K562 (cell line): ENCODE results near the gene ETV4. TPM values are rescaled to one million over a fixed set of nuclear protein-coding genes. Genes with fewer than 3 reads are reported as not detected.

Experiments used
- ETV5 ChIP-seq: sonication (generic); formaldehyde crosslinking; IDR thresholded peaks from 2 replicates; pipeline ENCODE4 v1.4.0; 2020; ENCODE audit warnings: low read depth, mild to moderate bottlenecking, missing genetic modification reagents
- FOXJ2 ChIP-seq: fragments of 200-800 bp; sonication (Bioruptor generic); IDR thresholded peaks from 2 replicates; pipeline ENCODE4 v1.6.1; 2016; ENCODE audit warnings: missing genetic modification characterization, missing compliant biosample characterization
- FUS ChIP-seq: fragments of 200-400 bp; formaldehyde crosslinking; optimal IDR thresholded peaks from 2 replicates; pipeline ENCODE3; 2017; ENCODE audit warnings: low read depth, low read length
- GTF2A2 ChIP-seq: IDR thresholded peaks from 2 replicates; pipeline ENCODE4 v1.6.1; 2016; ENCODE audit warnings: mild to moderate bottlenecking, missing genetic modification characterization, missing compliant biosample characterization
- HOXB6 ChIP-seq: fragments of 250-450 bp; sonication (Bioruptor Pico); IDR thresholded peaks from 2 replicates; pipeline ENCODE4 v1.5.1; 2022; ENCODE audit warnings: mild to moderate bottlenecking, borderline replicate concordance
- JUND ChIP-seq, 2 experiments: IDR thresholded peaks; 2 replicates in 1 of 2; 3 replicates in 1 of 2; pipeline ENCODE4 v1.6.1; 2011; ENCODE audit warnings: borderline replicate concordance in 2 of 2, low read depth in 2 of 2, low read length in 2 of 2, improper control_type of control experiment in 1 of 2, missing biosample characterization in 1 of 2, missing genetic modification characterization in 1 of 2, missing genetic modification reagents in 1 of 2
- MAX ChIP-seq: sonication (generic); formaldehyde crosslinking; IDR thresholded peaks from 2 replicates; pipeline ENCODE4 v1.9.0; 2022; ENCODE audit warnings: mild to moderate bottlenecking, missing genetic modification reagents
- MGA ChIP-seq: fragments of 450-650 bp; IDR thresholded peaks from 2 replicates; pipeline ENCODE4 v1.6.1; 2016; ENCODE audit warnings: mild to moderate bottlenecking, moderate library complexity
- PHB ChIP-seq: fragments of 250-450 bp; sonication (Bioruptor Pico); IDR thresholded peaks from 2 replicates; pipeline ENCODE4 v1.5.0; 2021
- PURB ChIP-seq: sonication (generic); formaldehyde crosslinking; IDR thresholded peaks from 2 replicates; pipeline ENCODE4 v1.9.0; 2021; ENCODE audit warnings: low read depth, mild to moderate bottlenecking, missing genetic modification reagents
- SRSF1 ChIP-seq: fragments of 200-400 bp; formaldehyde crosslinking; IDR thresholded peaks from 2 replicates; pipeline ENCODE4 v1.6.1; 2017; ENCODE audit warnings: mild to moderate bottlenecking, low read depth, low read length, moderate library complexity
- XRCC3 ChIP-seq: fragments of 450-650 bp; IDR thresholded peaks from 2 replicates; pipeline ENCODE4 v1.6.1; 2017; ENCODE audit warnings: mild to moderate bottlenecking, moderate library complexity
- ZBTB33 ChIP-seq: sonication (generic); formaldehyde crosslinking; IDR thresholded peaks from 2 replicates; pipeline ENCODE4 v1.8.1; 2023; ENCODE audit warnings: mild to moderate bottlenecking, missing genetic modification reagents
- ZKSCAN8 ChIP-seq: fragments of 200-800 bp; sonication (Bioruptor generic); IDR thresholded peaks from 2 replicates; pipeline ENCODE4 v1.6.1; 2016; ENCODE audit warnings: missing genetic modification characterization, missing compliant biosample characterization
- ZNF175 ChIP-seq: fragments of 200-800 bp; sonication (Bioruptor generic); IDR thresholded peaks from 2 replicates; pipeline ENCODE4 v1.6.1; 2016; ENCODE audit warnings: low read depth, mild to moderate bottlenecking, missing genetic modification characterization, missing compliant biosample characterization
- polyA plus RNA-seq, 8 experiments: library from polyadenylated mRNA; depleted of rRNA in 4 of 8; stranded (reverse) in 5 of 8; unstranded in 3 of 8; fragments of >200 nt; fragmentation: Nextera tagmentation in 2 of 8; fragmentation: Illumina TruSeq in 1 of 8; extraction: Ambion mirVana in 2 of 8; extraction: Trizol in 1 of 8; gene quantifications; 2 replicates each; pipeline versions ENCODE4 v1.2.1 to v1.2.3, GENCODE V29; 2011 to 2014; ENCODE audit warnings: inconsistent platforms in 1 of 8, missing spikeins in 1 of 8
- total RNA-seq, 7 experiments: library from RNA; depleted of rRNA in 6 of 7; stranded (reverse); fragments of >200 nt in 6 of 7; fragmentation: Illumina TruSeq in 2 of 7; extraction: Trizol in 2 of 7; gene quantifications; 2 replicates each; pipeline versions ENCODE4 v1.2.1 to v1.2.3, GENCODE V29; 2011 to 2021; ENCODE audit warnings: low replicate concordance in 1 of 7

Gene ETV4
- total and polyA plus RNA-seq, 9 of the 15 experiments (the other 6 are each of a cell fraction or from before 2014, with no cell fraction given) = 5.5 to 66.3 (median 28.2) TPM

GRCh38 chr17:43556292-43556691 is 10.2 kb upstream of the ETV4 start (continued):
- TF ChIP-seq MGA (peak; percentile 47; the same call in 1 of the 2 replicates), HOXB6 (CRISPR knock-in tag) (no peak), ETV5 (CRISPR knock-in tag) (no peak), JUND (IDR thresholded peaks at IDR 0.05; ENCODE audit: borderline replicate concordance, low read depth, low read length) (peak; percentile 65), JUND (tag; IDR thresholded peaks at IDR 0.05; ENCODE audit: borderline replicate concordance, low read depth, low read length) (peak; percentile 82; the same call in 2 of the 3 replicates), ZKSCAN8 (CRISPR knock-in tag) (no peak), ZBTB33 (CRISPR knock-in tag) (no peak), GTF2A2 (tag) (no peak), MAX (CRISPR knock-in tag) (peak; percentile 37; the same call in 1 of the 2 replicates), ZNF175 (CRISPR knock-in tag) (no peak), FOXJ2 (no peak), FUS (no peak), XRCC3 (no peak), PURB (CRISPR knock-in tag) (no peak), PHB (no peak), SRSF1 (no peak)
